HEK293 (cell line): ENCODE measurements around the gene TIAL1.

Experiments
- EGR2 ChIP-seq: fragments of 450-650 bp; formaldehyde crosslinking; IDR thresholded peaks from 2 replicates; pipeline ENCODE4 v1.5.1; 2016; ENCODE audit warnings: low read depth, missing biosample characterization, missing genetic modification characterization
- GFI1B ChIP-seq: fragments of 450-650 bp; formaldehyde crosslinking; IDR thresholded peaks from 2 replicates; pipeline ENCODE4 v1.5.1; 2016; ENCODE audit warnings: missing biosample characterization, missing genetic modification characterization
- KLF1 ChIP-seq: fragments of 450-650 bp; formaldehyde crosslinking; IDR thresholded peaks from 2 replicates; pipeline ENCODE4 v1.5.1; 2016; ENCODE audit warnings: missing biosample characterization, missing genetic modification characterization
- KLF16 ChIP-seq: fragments of 450-650 bp; formaldehyde crosslinking; IDR thresholded peaks from 2 replicates; pipeline ENCODE4 v1.5.1; 2017; ENCODE audit warnings: missing biosample characterization, missing genetic modification characterization
- KLF8 ChIP-seq: fragments of 450-650 bp; formaldehyde crosslinking; IDR thresholded peaks from 2 replicates; pipeline ENCODE4 v1.5.1; 2016; ENCODE audit warnings: missing biosample characterization, missing genetic modification characterization
- MYNN ChIP-seq: fragments of 450-650 bp; formaldehyde crosslinking; IDR thresholded peaks from 2 replicates; pipeline ENCODE4 v1.5.1; 2016; ENCODE audit warnings: missing biosample characterization, missing genetic modification characterization, borderline replicate concordance
- SP2 ChIP-seq: fragments of 450-650 bp; formaldehyde crosslinking; IDR thresholded peaks from 2 replicates; pipeline ENCODE4 v1.5.1; 2016; ENCODE audit warnings: missing biosample characterization, missing genetic modification characterization
- ZBTB8A ChIP-seq: fragments of 450-650 bp; formaldehyde crosslinking; IDR thresholded peaks from 2 replicates; pipeline ENCODE4 v1.5.1; 2016; ENCODE audit warnings: missing biosample characterization, missing genetic modification characterization
- ZNF10 ChIP-seq: fragments of 450-650 bp; formaldehyde crosslinking; IDR thresholded peaks from 2 replicates; pipeline ENCODE4 v1.5.1; 2017; ENCODE audit warnings: missing biosample characterization, missing genetic modification characterization
- ZNF2 ChIP-seq: fragments of 450-650 bp; formaldehyde crosslinking; IDR thresholded peaks from 2 replicates; pipeline ENCODE4 v1.5.1; 2016; ENCODE audit warnings: missing biosample characterization, missing genetic modification characterization
- ZNF202 ChIP-seq: fragments of 450-650 bp; formaldehyde crosslinking; IDR thresholded peaks from 2 replicates; pipeline ENCODE4 v1.5.1; 2016; ENCODE audit warnings: missing biosample characterization, missing genetic modification characterization, borderline replicate concordance
- ZNF223 ChIP-seq: fragments of 450-650 bp; formaldehyde crosslinking; IDR thresholded peaks from 2 replicates; pipeline ENCODE4 v1.5.1; 2016; ENCODE audit warnings: missing biosample characterization, missing genetic modification characterization
- ZNF239 ChIP-seq: fragments of 450-650 bp; formaldehyde crosslinking; IDR thresholded peaks from 2 replicates; pipeline ENCODE4 v1.5.1; 2016; ENCODE audit warnings: missing biosample characterization, missing genetic modification characterization
- ZNF391 ChIP-seq: fragments of 450-650 bp; formaldehyde crosslinking; IDR thresholded peaks from 2 replicates; pipeline ENCODE4 v1.5.1; 2016; ENCODE audit warnings: low read depth, missing biosample characterization, missing genetic modification characterization, borderline replicate concordance
- ZNF433 ChIP-seq: fragments of 450-650 bp; formaldehyde crosslinking; IDR thresholded peaks from 2 replicates; pipeline ENCODE4 v1.5.1; 2016; ENCODE audit warnings: missing biosample characterization, missing genetic modification characterization, low read depth
- ZNF521 ChIP-seq: fragments of 450-650 bp; formaldehyde crosslinking; IDR thresholded peaks from 2 replicates; pipeline ENCODE4 v1.5.1; 2017; ENCODE audit warnings: missing biosample characterization, mild to moderate bottlenecking, missing genetic modification characterization
- ZNF544 ChIP-seq: fragments of 450-650 bp; formaldehyde crosslinking; IDR thresholded peaks from 2 replicates; pipeline ENCODE4 v1.5.0; 2017; ENCODE audit warnings: missing biosample characterization, missing genetic modification characterization
- ZNF549 ChIP-seq: fragments of 450-650 bp; IDR thresholded peaks from 2 replicates; pipeline ENCODE4 v1.5.1; 2018; ENCODE audit warnings: missing biosample characterization, missing genetic modification characterization, mild to moderate bottlenecking, inconsistent platforms, moderate library complexity
- ZNF600 ChIP-seq: fragments of 450-650 bp; formaldehyde crosslinking; IDR thresholded peaks from 2 replicates; pipeline ENCODE4 v1.5.1; 2016; ENCODE audit warnings: missing biosample characterization, missing genetic modification characterization
- ZNF629 ChIP-seq: fragments of 450-650 bp; formaldehyde crosslinking; IDR thresholded peaks from 2 replicates; pipeline ENCODE4 v1.5.1; 2017; ENCODE audit warnings: missing biosample characterization, missing genetic modification characterization
- ZNF654 ChIP-seq: fragments of 450-650 bp; formaldehyde crosslinking; IDR thresholded peaks from 2 replicates; pipeline ENCODE4 v1.5.1; 2016; ENCODE audit warnings: low read depth, missing biosample characterization, missing genetic modification characterization
- ZNF677 ChIP-seq: fragments of 450-650 bp; IDR thresholded peaks from 2 replicates; pipeline ENCODE4 v1.5.0; 2018; ENCODE audit warnings: missing biosample characterization, mild to moderate bottlenecking, missing genetic modification characterization, moderate library complexity
- ZXDB ChIP-seq: fragments of 450-650 bp; formaldehyde crosslinking; IDR thresholded peaks from 2 replicates; pipeline ENCODE4 v1.5.1; 2016; ENCODE audit warnings: missing biosample characterization, missing genetic modification characterization
- TF ChIP-seq, protein P1 (sequence below): fragments of 450-650 bp; formaldehyde crosslinking; IDR thresholded peaks from 2 replicates; pipeline ENCODE4 v1.5.1; 2016; ENCODE audit warnings: missing biosample characterization, missing genetic modification characterization
- TF ChIP-seq, protein P2 (sequence below): fragments of 450-650 bp; formaldehyde crosslinking; IDR thresholded peaks from 2 replicates; pipeline ENCODE4 v1.5.1; 2017; ENCODE audit warnings: missing biosample characterization, missing genetic modification characterization
- TF ChIP-seq, protein P3 (sequence below): fragments of 450-650 bp; formaldehyde crosslinking; IDR thresholded peaks from 2 replicates; pipeline ENCODE4 v1.5.1; 2017; ENCODE audit warnings: missing biosample characterization, missing genetic modification characterization
- TF ChIP-seq, protein P4 (sequence below): fragments of 450-650 bp; formaldehyde crosslinking; IDR thresholded peaks from 2 replicates; pipeline ENCODE4 v1.5.1; 2016; ENCODE audit warnings: missing biosample characterization, missing genetic modification characterization, low read depth
- TF ChIP-seq, protein P5 (sequence below): fragments of 450-650 bp; formaldehyde crosslinking; IDR thresholded peaks from 2 replicates; pipeline ENCODE4 v1.5.1; 2016; ENCODE audit warnings: missing biosample characterization, missing genetic modification characterization
- TF ChIP-seq, protein P6 (sequence below): fragments of 450-650 bp; formaldehyde crosslinking; IDR thresholded peaks from 2 replicates; pipeline ENCODE4 v1.5.1; 2016; ENCODE audit warnings: missing biosample characterization, missing genetic modification characterization

TIAL1 gene

DNA sequence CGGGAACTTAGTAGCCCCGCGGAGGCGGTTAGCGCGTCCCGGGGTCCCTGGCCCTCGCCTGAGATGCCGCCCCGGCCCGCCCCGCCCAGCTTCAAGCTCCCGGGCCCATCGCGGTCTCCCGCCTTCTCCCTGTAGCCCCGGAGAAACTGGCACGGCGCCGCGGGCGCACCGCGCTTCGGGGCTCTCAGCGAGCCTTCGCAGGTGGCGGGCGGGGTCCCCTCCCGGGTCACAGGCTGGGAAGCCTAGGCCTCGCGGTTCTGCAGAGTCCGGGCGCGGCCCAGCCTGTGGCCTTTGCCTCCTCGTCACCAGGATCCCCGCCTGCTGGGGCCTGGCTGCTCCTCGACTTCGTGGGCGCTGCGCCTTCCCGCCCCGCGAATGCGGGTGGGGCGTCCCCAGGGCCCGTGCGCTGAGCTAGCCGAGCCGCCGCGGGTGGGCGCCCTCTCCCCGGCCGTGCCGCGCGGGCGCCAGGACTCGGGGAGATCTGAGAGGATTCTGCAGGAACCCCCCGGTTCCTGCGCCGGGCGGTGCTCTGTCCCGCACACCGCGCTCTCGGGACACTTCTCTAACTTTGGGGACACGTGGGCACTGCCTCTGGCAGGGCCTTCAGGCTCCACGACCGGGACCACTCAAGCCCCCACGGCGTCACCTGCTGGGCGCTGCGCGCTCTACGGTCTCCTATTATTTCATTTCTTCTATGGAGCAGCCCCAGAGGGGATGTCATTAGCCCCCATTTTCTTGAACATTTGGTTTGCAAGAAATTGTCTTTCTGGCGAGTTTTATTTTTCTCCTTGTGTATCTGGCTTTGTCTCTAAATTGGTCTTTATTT, 53.6 kb downstream of the TIAL1 start (continued):
- TF ChIP-seq, protein P1, sequence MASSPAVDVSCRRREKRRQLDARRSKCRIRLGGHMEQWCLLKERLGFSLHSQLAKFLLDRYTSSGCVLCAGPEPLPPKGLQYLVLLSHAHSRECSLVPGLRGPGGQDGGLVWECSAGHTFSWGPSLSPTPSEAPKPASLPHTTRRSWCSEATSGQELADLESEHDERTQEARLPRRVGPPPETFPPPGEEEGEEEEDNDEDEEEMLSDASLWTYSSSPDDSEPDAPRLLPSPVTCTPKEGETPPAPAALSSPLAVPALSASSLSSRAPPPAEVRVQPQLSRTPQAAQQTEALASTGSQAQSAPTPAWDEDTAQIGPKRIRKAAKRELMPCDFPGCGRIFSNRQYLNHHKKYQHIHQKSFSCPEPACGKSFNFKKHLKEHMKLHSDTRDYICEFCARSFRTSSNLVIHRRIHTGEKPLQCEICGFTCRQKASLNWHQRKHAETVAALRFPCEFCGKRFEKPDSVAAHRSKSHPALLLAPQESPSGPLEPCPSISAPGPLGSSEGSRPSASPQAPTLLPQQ (tag by site-specific recombination), result peak; percentile 64
- TF ChIP-seq MYNN (tag by site-specific recombination), result no peak
- TF ChIP-seq ZNF521 (tag by site-specific recombination), result no peak
- TF ChIP-seq ZNF239 (tag by site-specific recombination), result no peak
- peak; percentile 6; the same call in 1 of the 2 replicates for TF ChIP-seq KLF8 (tag by site-specific recombination)
- TF ChIP-seq ZNF549 (tag by site-specific recombination), result no peak
- TF ChIP-seq ZNF10, result no peak
- TF ChIP-seq ZNF223 (tag by site-specific recombination), result no peak
- TF ChIP-seq KLF1 (tag by site-specific recombination), result peak; percentile 36; the same call in 1 of the 2 replicates
- peak; percentile 49; the same call in 1 of the 2 replicates for TF ChIP-seq ZNF629 (tag by site-specific recombination)
- TF ChIP-seq, protein P2, sequence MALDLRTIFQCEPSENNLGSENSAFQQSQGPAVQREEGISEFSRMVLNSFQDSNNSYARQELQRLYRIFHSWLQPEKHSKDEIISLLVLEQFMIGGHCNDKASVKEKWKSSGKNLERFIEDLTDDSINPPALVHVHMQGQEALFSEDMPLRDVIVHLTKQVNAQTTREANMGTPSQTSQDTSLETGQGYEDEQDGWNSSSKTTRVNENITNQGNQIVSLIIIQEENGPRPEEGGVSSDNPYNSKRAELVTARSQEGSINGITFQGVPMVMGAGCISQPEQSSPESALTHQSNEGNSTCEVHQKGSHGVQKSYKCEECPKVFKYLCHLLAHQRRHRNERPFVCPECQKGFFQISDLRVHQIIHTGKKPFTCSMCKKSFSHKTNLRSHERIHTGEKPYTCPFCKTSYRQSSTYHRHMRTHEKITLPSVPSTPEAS (tag by site-specific recombination), result no peak
- TF ChIP-seq ZNF677 (tag by site-specific recombination), result 0 out of 2 replicates have a peak, but pooled peaks have one; percentile 24
- peak; percentile 53 for TF ChIP-seq SP2 (tag by site-specific recombination)
- TF ChIP-seq, protein P3, sequence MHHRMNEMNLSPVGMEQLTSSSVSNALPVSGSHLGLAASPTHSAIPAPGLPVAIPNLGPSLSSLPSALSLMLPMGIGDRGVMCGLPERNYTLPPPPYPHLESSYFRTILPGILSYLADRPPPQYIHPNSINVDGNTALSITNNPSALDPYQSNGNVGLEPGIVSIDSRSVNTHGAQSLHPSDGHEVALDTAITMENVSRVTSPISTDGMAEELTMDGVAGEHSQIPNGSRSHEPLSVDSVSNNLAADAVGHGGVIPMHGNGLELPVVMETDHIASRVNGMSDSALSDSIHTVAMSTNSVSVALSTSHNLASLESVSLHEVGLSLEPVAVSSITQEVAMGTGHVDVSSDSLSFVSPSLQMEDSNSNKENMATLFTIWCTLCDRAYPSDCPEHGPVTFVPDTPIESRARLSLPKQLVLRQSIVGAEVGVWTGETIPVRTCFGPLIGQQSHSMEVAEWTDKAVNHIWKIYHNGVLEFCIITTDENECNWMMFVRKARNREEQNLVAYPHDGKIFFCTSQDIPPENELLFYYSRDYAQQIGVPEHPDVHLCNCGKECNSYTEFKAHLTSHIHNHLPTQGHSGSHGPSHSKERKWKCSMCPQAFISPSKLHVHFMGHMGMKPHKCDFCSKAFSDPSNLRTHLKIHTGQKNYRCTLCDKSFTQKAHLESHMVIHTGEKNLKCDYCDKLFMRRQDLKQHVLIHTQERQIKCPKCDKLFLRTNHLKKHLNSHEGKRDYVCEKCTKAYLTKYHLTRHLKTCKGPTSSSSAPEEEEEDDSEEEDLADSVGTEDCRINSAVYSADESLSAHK (tag by site-specific recombination), result peak; percentile 25; the same call in 1 of the 2 replicates
- TF ChIP-seq ZNF654 (tag by site-specific recombination), result peak; percentile 15; the same call in 1 of the 2 replicates
- peak; percentile 81 for TF ChIP-seq ZBTB8A
- TF ChIP-seq, protein P4, sequence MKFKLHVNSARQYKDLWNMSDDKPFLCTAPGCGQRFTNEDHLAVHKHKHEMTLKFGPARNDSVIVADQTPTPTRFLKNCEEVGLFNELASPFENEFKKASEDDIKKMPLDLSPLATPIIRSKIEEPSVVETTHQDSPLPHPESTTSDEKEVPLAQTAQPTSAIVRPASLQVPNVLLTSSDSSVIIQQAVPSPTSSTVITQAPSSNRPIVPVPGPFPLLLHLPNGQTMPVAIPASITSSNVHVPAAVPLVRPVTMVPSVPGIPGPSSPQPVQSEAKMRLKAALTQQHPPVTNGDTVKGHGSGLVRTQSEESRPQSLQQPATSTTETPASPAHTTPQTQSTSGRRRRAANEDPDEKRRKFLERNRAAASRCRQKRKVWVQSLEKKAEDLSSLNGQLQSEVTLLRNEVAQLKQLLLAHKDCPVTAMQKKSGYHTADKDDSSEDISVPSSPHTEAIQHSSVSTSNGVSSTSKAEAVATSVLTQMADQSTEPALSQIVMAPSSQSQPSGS (tag by site-specific recombination), result no peak
- no peak for TF ChIP-seq ZNF544
- peak; percentile 77 for TF ChIP-seq ZXDB
- no peak for TF ChIP-seq ZNF433
- TF ChIP-seq, protein P5, sequence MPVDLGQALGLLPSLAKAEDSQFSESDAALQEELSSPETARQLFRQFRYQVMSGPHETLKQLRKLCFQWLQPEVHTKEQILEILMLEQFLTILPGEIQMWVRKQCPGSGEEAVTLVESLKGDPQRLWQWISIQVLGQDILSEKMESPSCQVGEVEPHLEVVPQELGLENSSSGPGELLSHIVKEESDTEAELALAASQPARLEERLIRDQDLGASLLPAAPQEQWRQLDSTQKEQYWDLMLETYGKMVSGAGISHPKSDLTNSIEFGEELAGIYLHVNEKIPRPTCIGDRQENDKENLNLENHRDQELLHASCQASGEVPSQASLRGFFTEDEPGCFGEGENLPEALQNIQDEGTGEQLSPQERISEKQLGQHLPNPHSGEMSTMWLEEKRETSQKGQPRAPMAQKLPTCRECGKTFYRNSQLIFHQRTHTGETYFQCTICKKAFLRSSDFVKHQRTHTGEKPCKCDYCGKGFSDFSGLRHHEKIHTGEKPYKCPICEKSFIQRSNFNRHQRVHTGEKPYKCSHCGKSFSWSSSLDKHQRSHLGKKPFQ (tag by site-specific recombination), result no peak
- no peak; the same call in 1 of the 2 replicates for TF ChIP-seq ZNF391 (tag by site-specific recombination)
- no peak; the same call in 1 of the 2 replicates for TF ChIP-seq KLF16 (tag by site-specific recombination)
- no peak for TF ChIP-seq ZNF600
- no peak for TF ChIP-seq GFI1B (tag by site-specific recombination)
- no peak for TF ChIP-seq ZNF202
- no peak for TF ChIP-seq ZNF2 (tag by site-specific recombination)
- TF ChIP-seq EGR2 (tag by site-specific recombination), result no peak
- TF ChIP-seq, protein P6, sequence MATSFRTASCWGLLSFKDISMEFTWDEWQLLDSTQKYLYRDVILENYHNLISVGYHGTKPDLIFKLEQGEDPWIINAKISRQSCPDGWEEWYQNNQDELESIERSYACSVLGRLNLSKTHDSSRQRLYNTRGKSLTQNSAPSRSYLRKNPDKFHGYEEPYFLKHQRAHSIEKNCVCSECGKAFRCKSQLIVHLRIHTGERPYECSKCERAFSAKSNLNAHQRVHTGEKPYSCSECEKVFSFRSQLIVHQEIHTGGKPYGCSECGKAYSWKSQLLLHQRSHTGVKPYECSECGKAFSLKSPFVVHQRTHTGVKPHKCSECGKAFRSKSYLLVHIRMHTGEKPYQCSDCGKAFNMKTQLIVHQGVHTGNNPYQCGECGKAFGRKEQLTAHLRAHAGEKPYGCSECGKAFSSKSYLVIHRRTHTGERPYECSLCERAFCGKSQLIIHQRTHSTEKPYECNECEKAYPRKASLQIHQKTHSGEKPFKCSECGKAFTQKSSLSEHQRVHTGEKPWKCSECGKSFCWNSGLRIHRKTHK, result no peak
